ENCODE measurements around the gene ZNF202.

ZNF202 gene

GRCh38 chr11:123681030-123681429 is 60.4 kb downstream of the ZNF202 start:
- DNase-seq (ENCODE audit: low spot score), result no peak
- TF ChIP-seq, protein P1, sequence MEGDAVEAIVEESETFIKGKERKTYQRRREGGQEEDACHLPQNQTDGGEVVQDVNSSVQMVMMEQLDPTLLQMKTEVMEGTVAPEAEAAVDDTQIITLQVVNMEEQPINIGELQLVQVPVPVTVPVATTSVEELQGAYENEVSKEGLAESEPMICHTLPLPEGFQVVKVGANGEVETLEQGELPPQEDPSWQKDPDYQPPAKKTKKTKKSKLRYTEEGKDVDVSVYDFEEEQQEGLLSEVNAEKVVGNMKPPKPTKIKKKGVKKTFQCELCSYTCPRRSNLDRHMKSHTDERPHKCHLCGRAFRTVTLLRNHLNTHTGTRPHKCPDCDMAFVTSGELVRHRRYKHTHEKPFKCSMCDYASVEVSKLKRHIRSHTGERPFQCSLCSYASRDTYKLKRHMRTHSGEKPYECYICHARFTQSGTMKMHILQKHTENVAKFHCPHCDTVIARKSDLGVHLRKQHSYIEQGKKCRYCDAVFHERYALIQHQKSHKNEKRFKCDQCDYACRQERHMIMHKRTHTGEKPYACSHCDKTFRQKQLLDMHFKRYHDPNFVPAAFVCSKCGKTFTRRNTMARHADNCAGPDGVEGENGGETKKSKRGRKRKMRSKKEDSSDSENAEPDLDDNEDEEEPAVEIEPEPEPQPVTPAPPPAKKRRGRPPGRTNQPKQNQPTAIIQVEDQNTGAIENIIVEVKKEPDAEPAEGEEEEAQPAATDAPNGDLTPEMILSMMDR (IDR thresholded peaks at IDR 0.05; ENCODE audit: extremely low read depth, insufficient read depth, missing control alignments), result no peak
- in situ Hi-C loops (cut with MboI; ENCODE audit: low pct_unique_long_range_greater_than_20kb, low sequenced_read_pairs, unreplicated experiment), result no loop called here

DNA sequence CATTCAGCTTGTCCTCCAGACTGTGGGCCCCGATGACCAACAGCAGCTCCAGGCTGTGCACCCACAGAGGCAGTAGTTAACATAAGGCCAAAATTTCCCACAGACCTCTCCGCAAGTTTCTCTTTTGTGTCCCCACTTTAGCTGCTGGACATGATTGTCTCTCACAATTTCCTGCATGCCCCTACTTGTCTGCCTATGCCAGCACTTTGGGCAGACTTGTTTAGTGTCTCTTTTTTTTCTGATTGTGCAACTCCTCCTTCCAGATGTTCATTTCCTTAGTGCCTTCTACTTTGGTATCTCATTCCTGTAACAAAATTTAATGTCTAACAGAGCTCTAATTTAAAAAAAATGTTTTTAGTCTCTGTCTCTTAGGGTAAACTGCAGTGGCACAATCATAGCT is 63.2 kb downstream of the ZNF202 start:
- TF ChIP-seq, protein P1 (IDR thresholded peaks at IDR 0.05; ENCODE audit: extremely low read depth, insufficient read depth, missing control alignments), result no peak
- in situ Hi-C loops (cut with MboI; ENCODE audit: low pct_unique_long_range_greater_than_20kb, low sequenced_read_pairs, unreplicated experiment), result no loop called here
- no peak for DNase-seq (ENCODE audit: low spot score)

DNA sequence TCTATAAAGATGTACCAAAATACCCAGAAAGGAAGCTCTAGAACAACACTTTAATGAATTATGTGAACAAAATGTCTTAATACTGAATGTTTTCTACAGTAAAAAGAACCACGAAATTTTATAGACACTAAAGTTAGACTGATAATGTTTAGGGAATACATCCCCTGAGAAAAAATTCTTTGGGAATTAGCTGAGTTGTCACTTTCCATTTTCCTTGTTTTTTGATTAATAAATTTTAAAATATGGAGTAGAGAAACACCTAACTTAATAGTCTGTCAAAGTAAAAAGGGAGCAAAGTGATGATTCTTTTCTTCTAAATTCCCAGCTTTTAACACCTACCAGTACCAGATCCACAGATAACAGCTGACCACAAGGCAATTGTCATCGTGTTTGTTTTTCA is 64.0 kb downstream of the ZNF202 start:
- no peak for DNase-seq (ENCODE audit: low spot score)
- in situ Hi-C loops (cut with MboI; ENCODE audit: low pct_unique_long_range_greater_than_20kb, low sequenced_read_pairs, unreplicated experiment), result no loop called here
- TF ChIP-seq, protein P1 (IDR thresholded peaks at IDR 0.05; ENCODE audit: extremely low read depth, insufficient read depth, missing control alignments), result no peak

DNA sequence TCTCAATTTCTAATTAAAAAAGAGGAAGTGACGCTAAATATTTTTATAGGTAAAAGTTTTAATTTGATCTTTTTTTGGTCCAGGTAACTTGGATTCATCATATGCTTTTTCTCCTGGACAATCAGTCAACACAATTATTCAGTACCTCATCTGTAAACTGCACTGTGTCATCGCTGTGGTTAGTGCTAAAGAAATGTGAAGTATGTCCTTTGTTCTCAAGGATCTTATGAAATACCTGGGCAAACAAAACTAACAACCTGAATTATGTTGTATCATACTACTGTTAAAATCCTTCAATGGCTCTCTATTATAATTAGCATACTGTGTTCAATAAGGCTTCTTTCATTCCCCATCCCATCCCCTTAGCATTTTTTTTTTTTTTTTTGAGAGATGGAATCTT is 67.2 kb downstream of the ZNF202 start:
- no peak for DNase-seq (ENCODE audit: low spot score)
- TF ChIP-seq, protein P1 (IDR thresholded peaks at IDR 0.05; ENCODE audit: extremely low read depth, insufficient read depth, missing control alignments), result no peak
- in situ Hi-C loops (cut with MboI; ENCODE audit: low pct_unique_long_range_greater_than_20kb, low sequenced_read_pairs, unreplicated experiment), result no loop called here
